GM19238 (cell line): ENCODE results near the gene RRP1B.
"Not testable (repeated sequence)": the region's sequence is repeated elsewhere in the genome, so short reads cannot be mapped to it uniquely, and the experiment has no call there.

Source experiments
- DNase-seq: peaks from one replicate; pipeline ENCODE4 v3.0.0; 2011; ENCODE audit warnings: low spot score; ENCODE audit not compliant: insufficient read length

The RRP1B gene

GRCh38 chr21:43699933-43700599 is 40.7 kb downstream of the RRP1B start:
- no peak for DNase-seq

GRCh38 chr21:43701936-43702784 is 42.8 kb downstream of the RRP1B start:
- no peak for DNase-seq

GRCh38 chr21:43702785-43703034 is 43.4 kb downstream of the RRP1B start:
- DNase-seq, result no peak

DNA sequence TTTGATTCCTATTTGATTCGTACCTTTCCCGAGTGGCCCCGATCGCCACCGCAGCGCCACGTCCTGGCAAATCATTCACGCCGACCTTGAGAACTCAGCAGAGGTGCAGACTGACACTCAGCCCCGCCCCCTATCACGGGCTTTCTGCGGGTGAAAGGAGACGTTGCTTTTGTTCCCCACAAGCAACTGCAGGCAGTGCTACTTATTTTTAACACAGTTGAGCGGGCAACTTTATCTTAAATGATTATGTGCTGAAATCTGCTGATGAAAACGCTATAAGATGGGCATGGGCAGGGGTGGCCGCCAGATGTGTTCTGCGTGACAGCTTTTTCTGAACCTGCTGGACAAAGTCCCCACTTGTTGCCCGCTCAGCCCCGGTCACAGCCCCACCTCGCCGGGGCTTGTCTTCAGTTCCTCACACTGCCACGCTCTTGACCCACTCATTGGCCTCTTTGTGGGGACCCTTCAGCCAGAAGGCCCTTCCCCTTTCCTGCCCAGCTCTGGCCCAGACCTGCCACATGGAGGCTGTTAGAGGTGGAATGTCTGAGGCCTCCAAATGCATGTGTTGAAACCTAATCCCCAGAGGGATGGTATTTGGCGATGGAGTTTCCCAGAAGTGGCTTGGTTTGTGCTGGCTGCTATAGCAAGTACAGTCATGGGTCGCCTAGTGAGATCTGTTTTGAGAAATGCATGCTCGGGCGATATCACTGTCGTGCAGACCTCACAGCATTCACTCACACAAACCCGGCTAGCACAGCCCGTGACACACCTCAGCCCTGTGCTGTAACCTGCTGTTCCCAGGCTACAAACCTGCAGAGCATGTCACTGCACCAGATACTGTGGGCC is 43.9 kb downstream of the RRP1B start:
- no peak for DNase-seq

DNA sequence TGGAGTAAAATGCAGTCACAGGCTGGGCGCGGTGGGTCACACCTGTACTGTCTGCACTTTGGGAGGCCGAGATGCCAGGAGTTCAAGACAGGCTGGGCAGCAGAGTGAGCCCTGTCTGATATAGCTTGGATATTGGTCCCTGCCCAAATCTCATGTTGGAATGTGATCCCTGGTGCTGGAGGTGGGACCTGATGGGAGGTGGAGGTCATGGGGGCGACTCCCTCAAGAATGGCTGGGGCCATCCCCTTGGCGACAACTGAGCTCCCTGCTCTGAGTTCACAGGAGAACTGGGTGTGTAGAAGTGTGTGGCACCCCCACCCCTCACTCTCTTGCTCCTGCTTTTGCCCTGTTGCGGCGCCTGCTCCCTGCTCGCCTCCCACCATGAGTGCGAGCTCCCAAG is 48.1 kb downstream of the RRP1B start:
- no peak for DNase-seq

GRCh38 chr21:43708745-43709381 is 49.5 kb downstream of the RRP1B start:
- no peak for DNase-seq

- no peak for DNase-seq
Measured at GRCh38 chr21:43712268-43712942, 53.0 kb downstream of the RRP1B start.

- DNase-seq, result not testable (repeated sequence)
Measured at GRCh38 chr21:43713123-43713522, 53.8 kb downstream of the RRP1B start.

DNA sequence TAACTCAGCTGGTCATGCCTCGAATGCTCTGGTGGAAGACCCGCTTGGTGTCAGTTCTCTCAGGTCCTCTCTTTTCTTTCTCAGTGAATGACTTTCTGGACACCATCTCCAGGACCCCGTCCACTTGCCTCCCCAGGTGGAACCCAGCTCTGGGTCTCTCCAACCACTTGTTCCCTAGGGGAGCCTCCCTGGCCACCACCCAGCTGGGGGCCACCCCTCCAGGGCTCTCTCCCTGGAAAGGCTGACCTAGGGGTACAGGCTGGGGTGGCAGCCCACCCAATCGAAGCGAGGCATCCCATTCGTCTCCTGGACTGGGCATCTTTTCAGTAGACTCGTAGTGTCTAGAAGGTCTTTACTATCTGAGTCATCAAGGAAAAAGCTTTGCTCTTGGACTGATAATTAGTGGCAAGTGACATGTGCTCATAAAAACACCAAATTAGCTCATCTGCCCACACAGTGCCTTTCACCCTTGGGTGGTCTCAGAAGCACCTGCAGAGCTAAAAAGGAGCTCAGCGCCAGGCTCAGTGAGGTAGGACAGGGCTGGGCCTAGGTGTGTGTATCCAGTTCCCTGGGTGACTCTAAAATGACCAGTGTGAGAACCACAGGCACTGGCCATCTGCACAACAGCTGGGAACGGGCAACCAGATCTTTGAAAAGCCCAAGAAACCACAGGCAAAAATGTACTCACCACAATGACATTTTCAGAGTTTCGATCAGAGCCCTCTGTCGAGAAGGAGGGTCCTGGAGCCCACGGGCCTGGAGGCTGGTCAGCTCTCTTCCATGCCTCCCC is 57.2 kb downstream of the RRP1B start:
- DNase-seq, result peak; percentile 46

- no peak for DNase-seq
Measured at GRCh38 chr21:43717166-43717853, 58.0 kb downstream of the RRP1B start.

DNA sequence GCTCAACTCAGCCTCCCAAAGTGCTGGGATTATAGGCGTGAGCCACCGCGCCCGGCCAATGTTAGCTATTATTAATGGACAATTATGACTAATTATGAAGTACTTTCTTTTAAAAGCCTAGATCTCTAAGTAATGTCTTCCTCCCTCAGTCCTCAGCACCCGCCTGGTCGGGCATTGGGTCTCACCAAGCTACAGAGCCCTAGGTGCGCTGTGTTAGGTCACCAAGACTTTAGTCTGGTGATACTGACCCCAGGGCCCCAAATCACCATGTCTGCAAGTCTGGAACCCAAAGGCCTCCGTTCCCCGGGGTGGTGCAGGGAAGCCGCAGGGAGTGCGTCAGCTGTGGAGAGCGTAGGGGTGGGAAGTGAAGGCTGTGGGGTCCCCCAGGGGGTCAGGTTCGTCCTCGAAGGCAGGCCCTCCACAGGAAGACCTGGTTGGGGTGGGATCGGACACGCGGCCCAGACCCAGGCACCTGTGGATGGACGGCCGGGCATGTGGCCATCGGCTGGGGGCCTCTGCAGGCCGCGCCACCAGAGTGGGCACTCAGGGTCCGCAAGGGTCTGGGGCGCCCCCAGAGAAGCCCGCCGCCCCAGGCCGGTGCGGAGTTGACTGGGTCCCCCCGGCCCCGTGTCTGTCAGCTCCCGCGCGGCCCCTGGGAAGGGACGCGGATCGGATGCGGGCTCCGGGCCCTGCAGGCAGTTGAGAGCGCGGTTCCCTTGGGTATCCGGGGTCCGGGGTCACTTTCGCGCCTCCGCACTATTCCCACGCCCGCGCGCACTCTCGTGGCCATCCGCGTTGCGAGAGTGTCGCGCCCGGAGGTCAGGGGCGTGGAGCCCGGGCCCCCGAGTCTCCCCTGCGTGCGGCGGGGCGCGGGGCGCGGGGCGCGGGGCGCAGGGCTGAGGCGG is 58.9 kb downstream of the RRP1B start:
- no peak for DNase-seq

- DNase-seq, result peak; percentile 83
Measured at GRCh38 chr21:43718872-43719747, 59.8 kb downstream of the RRP1B start, which contains the start of gene PDXK. Gene PDXK, plus strand, starts transcription at chr21:43719129. Its CDS starts 166 bp downstream, at chr21:43719295.

- DNase-seq, result no peak
Measured at GRCh38 chr21:43719748-43720538, 60.6 kb downstream of the RRP1B start.

DNA sequence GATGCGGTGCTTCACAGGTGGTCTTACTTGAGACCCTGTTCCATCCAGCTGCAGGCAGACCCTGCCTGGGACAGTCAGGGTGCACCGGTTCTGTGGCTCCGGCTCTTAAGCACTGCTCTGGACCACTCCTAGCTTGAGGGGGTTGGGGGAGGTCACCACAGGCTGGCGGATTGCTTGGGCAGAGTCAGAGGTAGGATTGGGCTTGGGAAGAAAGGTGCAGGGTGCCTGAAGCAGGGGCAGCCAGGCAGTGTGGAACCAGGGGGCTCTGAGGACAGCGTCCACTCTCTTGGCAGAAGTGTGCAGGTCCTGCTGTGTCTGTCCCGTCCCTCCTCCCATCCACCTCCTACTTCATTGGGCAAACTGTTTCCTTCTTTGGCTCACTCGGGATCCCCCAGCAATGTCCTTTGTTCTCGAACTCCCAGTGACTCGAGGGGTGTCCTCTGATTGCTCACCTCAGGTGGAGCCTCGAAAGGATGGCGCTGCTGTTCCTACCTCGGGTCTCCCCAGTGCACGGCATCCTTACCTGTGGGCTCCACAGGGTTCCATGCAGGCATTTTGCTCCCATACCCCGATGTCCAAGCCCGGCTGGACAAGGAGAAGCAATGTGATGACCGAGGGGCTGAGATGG is 61.3 kb downstream of the RRP1B start:
- no peak for DNase-seq

GRCh38 chr21:43721206-43721605 is 61.8 kb downstream of the RRP1B start:
- no peak for DNase-seq

DNA sequence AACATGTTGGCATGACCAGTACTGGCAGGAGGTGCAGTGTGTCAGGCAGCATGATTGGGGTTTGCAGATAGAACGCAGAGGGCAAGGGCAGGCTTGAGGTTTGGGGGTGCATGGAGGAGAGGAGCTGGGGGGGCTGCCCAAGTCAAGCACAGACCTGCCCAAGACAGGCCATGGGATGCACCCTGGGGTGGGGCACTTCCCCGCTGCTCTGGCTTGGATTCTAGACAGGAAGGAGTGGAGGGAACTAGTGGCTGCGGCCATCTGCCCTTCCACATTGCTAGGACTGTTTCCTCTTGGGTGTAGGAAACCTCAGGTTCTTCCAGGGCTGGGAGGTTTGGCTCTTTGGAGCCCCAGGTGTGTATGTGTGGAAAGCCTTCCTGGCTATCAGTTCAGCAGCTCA is 62.6 kb downstream of the RRP1B start:
- no peak for DNase-seq
